Fibroblast of villous mesenchyme (primary cell): ENCODE results near the gene XRCC5. TPM values are rescaled to one million over a fixed set of nuclear protein-coding genes. Genes with fewer than 3 reads are reported as not detected.

Experiments used
- DNase-seq: peaks from one replicate; pipeline ENCODE4 v3.0.0-alpha.2; 2010; ENCODE audit warnings: low read depth
- H3K4me3 ChIP-seq: 2 replicates; pipeline ENCODE4 v1.5.1; 2011; ENCODE audit warnings: low read depth, mild to moderate bottlenecking, low read length
- total RNA-seq: library from RNA; depleted of rRNA; stranded (reverse); fragments of >200 nt; gene quantifications from 2 replicates; pipeline ENCODE4 v1.2.3, GENCODE V29; 2012
- TF ChIP-seq, protein P1 (sequence below): IDR thresholded peaks from 2 replicates; pipeline ENCODE4 v1.5.1; 2012; ENCODE audit warnings: low read depth, mild to moderate bottlenecking, low read length; ENCODE audit not compliant: insufficient read depth

XRCC5 gene
- total RNA-seq, 1 donor = 278 TPM

DNA sequence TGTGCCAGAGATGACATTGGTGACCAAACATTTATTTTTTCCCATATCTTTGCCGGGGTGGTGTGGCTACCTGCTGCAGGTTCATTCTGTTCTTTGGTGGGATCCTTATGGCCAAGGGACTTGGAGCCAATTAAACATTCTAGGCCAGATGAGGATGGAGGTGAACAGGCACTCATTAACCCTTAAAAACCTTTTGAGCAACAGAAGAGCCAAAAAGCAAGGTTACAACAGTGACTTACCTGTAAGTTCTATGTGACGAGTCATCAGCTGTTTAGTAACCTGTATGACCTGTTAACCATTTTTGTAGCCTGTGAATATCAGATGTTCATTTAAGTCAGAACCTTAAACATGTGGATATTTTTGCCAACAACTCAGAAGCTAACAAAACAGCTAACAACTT, 105.6 kb downstream of the XRCC5 start:
- TF ChIP-seq, protein P1, sequence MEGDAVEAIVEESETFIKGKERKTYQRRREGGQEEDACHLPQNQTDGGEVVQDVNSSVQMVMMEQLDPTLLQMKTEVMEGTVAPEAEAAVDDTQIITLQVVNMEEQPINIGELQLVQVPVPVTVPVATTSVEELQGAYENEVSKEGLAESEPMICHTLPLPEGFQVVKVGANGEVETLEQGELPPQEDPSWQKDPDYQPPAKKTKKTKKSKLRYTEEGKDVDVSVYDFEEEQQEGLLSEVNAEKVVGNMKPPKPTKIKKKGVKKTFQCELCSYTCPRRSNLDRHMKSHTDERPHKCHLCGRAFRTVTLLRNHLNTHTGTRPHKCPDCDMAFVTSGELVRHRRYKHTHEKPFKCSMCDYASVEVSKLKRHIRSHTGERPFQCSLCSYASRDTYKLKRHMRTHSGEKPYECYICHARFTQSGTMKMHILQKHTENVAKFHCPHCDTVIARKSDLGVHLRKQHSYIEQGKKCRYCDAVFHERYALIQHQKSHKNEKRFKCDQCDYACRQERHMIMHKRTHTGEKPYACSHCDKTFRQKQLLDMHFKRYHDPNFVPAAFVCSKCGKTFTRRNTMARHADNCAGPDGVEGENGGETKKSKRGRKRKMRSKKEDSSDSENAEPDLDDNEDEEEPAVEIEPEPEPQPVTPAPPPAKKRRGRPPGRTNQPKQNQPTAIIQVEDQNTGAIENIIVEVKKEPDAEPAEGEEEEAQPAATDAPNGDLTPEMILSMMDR = no peak
- H3K4me3 ChIP-seq = no peak overlapping the region

DNA sequence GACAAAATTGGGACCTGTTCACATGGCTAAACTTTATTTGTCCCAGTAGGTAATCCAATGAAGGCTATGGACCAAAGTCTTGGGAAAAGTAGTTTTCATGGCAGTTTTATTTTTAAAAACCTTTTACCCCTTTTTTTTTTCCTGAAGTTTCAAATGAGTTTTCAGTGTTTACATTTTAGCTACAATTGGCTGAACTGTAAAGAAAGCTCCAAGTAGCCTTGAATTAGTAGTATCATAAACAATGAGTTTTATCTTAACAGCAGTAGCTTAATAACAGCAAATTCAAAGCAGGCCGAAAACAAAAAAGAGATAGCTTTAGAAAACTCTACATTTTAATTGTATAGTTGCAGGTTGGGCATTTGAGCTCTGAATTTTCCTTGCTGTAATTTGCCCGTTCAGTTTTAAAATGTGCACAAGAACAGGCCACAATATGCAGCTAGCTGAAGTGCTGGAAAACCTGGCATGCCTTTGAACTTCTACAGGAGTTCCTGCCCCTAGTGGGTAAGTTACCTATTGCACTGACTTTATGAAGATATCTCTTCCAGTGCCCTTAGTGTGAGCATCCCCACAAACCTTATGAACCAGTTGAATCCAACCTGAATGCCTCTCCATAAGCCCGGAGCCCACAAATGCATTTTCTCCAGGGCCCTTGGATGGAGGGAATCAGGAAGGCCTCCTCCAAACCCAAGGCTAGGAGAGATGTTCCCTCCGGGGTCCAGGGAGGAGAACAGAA, 106.7 kb downstream of the XRCC5 start:
- no peak overlapping the region for H3K4me3 ChIP-seq
- peak; percentile 29 for DNase-seq
- TF ChIP-seq, protein P1 = peak; percentile 53

More for the DNA sequence above, 105.6 kb downstream of the XRCC5 start:
- no peak for DNase-seq

DNA sequence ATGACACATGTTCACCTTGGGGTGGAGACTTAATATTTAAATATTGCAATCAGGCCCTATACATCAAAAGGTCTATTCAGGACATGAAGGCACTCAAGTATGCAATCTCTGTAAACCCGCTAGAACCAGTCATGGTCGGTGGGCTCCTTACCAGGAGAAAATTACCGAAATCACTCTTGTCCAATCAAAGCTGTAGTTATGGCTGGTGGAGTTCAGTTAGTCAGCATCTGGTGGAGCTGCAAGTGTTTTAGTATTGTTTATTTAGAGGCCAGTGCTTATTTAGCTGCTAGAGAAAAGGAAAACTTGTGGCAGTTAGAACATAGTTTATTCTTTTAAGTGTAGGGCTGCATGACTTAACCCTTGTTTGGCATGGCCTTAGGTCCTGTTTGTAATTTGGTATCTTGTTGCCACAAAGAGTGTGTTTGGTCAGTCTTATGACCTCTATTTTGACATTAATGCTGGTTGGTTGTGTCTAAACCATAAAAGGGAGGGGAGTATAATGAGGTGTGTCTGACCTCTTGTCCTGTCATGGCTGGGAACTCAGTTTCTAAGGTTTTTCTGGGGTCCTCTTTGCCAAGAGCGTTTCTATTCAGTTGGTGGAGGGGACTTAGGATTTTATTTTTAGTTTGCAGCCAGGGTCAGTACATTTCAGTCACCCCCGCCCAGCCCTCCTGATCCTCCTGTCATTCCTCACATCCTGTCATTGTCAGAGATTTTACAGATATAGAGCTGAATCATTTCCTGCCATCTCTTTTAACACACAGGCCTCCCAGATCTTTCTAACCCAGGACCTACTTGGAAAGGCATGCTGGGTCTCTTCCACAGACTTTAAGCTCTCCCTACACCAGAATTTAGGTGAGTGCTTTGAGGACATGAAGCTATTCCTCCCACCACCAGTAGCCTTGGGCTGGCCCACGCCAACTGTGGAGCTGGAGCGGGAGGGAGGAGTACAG, 108.1 kb downstream of the XRCC5 start:
- TF ChIP-seq, protein P1 = no peak
- H3K4me3 ChIP-seq = no peak overlapping the region
- peak; percentile 81 for DNase-seq

DNA sequence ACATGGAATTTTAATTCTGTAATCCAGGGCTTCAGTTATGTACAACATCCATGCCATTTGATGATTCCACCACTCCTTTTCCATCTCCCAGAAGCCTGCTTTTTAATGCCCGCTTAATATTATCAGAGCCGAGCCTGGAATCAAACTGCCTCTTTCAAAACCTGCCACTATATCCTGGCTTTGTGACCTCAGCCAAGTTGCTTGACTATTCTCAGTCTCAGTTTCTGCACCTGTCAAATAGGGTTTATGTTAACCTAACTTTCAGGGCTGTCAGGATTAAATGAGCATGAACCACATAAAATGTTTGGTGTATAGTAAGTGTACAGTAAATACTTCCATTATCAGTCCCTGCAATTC, 108.7 kb downstream of the XRCC5 start:
- TF ChIP-seq, protein P1 = no peak
- H3K4me3 ChIP-seq = no peak overlapping the region
- DNase-seq = no peak

DNA sequence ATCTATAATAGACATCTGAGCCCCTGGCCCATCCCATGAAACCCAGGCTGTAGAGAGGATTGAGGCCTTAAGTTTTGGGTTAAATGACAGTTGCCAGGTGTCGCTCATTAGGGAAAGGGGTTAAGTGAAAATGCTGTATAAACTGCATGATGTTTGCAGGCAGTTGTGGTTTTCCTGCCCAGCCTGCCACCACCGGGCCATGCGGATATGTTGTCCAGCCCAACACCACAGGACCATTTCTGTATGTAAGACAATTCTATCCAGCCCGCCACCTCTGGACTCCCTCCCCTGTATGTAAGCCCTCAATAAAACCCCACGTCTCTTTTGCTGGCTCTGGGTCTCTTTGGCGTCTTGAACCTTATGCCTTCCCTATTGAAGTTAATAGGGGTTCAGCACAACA, 110.7 kb downstream of the XRCC5 start:
- TF ChIP-seq, protein P1 = no peak

DNA sequence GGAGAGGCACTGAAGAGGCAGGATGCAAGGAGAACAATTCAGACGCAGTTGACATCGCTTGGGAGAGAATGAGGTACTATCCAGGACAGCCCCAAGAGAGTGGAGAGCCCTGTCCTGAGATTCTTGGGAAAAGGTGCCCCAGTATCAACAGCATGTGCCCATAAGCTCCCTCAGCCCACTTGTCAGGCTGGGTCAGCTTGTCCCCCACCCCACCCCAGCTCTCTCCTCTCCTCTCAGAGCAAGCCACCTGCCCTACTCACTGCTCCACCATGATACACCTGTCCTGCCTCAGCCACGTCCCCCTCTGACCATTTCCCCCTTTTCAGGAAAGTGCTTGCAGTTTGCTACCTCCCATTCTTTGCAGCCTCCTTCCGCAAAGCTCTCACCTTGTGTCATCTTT, 111.8 kb downstream of the XRCC5 start:
- H3K4me3 ChIP-seq = no peak overlapping the region
- TF ChIP-seq, protein P1 = no peak
- no peak for DNase-seq

More for the DNA sequence above, 110.7 kb downstream of the XRCC5 start:
- no peak for DNase-seq
- no peak overlapping the region for H3K4me3 ChIP-seq
